ENCODE data around the gene DTNA. TPM values are rescaled to one million over a fixed set of nuclear protein-coding genes. Genes with fewer than 3 reads are reported as not detected.
A peak's percentile ranks its signal among the peaks of the same experiment; 100 is the strongest.
"Not testable (repeated sequence)": the region's sequence is repeated elsewhere in the genome, so short reads cannot be mapped to it uniquely, and the experiment has no call there.

The DTNA gene
- total RNA-seq, 1 donor = 22.0 TPM

DNA sequence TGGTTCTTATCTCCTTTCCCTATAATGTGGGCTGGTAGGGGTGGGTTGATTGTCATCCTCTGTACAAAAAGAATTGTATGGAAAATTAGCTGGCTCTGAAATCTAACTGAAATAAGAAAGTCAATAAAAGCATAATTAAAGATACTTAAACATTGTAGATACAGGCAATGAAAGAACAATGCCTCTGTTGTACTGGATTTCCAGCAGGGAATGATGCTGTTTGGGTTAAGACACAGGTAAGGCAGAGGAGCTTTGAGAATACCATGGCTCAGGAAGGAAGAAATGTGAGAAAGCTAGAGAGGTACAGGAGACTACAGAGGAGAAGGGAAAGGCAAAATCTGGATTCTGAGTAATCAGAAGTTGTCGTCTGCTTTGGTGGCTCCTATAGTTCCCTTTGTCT, 10.1 kb downstream of the DTNA start:
- DNase-seq (ENCODE audit: low read depth) = no peak
- TF ChIP-seq CTCF (IDR thresholded peaks at IDR 0.05; ENCODE audit: insufficient read depth, low read length) = no peak
- no peak overlapping the region for H3K4me3 ChIP-seq (ENCODE audit: low read depth, low read length)

DNA sequence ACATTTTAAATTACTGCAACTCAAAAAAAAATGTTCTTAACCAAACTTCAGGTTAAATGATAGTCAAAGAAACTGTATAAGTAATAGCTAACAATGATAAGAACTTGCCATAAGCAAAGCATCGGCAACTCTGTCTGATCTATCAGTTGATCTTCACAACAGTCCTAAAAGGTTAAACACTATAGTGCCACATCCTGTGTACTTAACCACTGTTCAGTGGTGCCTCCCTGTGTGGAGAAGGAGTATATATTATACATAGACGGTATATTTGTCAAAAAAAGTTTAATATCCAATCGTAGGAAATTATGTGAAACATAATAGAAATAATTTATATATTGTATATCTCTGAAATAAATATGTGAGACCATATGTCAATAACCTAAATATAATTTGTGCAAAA, 13.0 kb downstream of the DTNA start:
- peak; percentile 10 for TF ChIP-seq CTCF (IDR thresholded peaks at IDR 0.05; ENCODE audit: insufficient read depth, low read length)
- DNase-seq (ENCODE audit: low read depth) = no peak
- no peak overlapping the region for H3K4me3 ChIP-seq (ENCODE audit: low read depth, low read length)

- DNase-seq (ENCODE audit: low read depth); H3K4me3 ChIP-seq (ENCODE audit: low read depth, low read length): not testable (repeated sequence)
Measured at GRCh38 chr18:34725737-34726136, 15.6 kb downstream of the DTNA start.

- H3K4me3 ChIP-seq (ENCODE audit: low read depth, low read length) = no peak overlapping the region
- TF ChIP-seq CTCF (IDR thresholded peaks at IDR 0.05; ENCODE audit: insufficient read depth, low read length) = no peak
- DNase-seq (ENCODE audit: low read depth) = no peak
Measured at GRCh38 chr18:34726286-34727004, 16.3 kb downstream of the DTNA start.

- TF ChIP-seq CTCF (IDR thresholded peaks at IDR 0.05; ENCODE audit: insufficient read depth, low read length) = peak; percentile 59
- H3K4me3 ChIP-seq (ENCODE audit: low read depth, low read length) = no peak overlapping the region
Measured at GRCh38 chr18:34729264-34729663, 19.2 kb downstream of the DTNA start.

GRCh38 chr18:34729740-34730355, 19.8 kb downstream of the DTNA start:
- no peak for DNase-seq (ENCODE audit: low read depth)
- H3K4me3 ChIP-seq (ENCODE audit: low read depth, low read length) = no peak overlapping the region
- TF ChIP-seq CTCF (IDR thresholded peaks at IDR 0.05; ENCODE audit: insufficient read depth, low read length) = no peak

More at GRCh38 chr18:34729264-34729663, 19.2 kb downstream of the DTNA start:
- DNase-seq (ENCODE audit: low read depth) = peak; percentile 37

GRCh38 chr18:34730774-34731173, 20.7 kb downstream of the DTNA start:
- DNase-seq (ENCODE audit: low read depth) = peak; percentile 61
- no peak overlapping the region for H3K4me3 ChIP-seq (ENCODE audit: low read depth, low read length)

More at GRCh38 chr18:34730774-34731173, 20.7 kb downstream of the DTNA start:
- no peak for TF ChIP-seq CTCF (IDR thresholded peaks at IDR 0.05; ENCODE audit: insufficient read depth, low read length)

Measured in fibroblast of the aortic adventitia (primary cell).